ENCODE data around the gene GLO1. TPM values are rescaled to one million over a fixed set of nuclear protein-coding genes. Genes with fewer than 3 reads are reported as not detected.

The GLO1 gene
- polyA plus RNA-seq, 5 donors = 106 to 165 (median 133) TPM

GRCh38 chr6:38631186-38631783, 71.7 kb downstream of the GLO1 start:
- no peak for DNase-seq

Other genes with a start within 250 kb of the GLO1 start
- gene BTBD9, start 63.2 kb downstream of the GLO1 start, polyA plus RNA-seq (ENCODE audit: insufficient read depth in 1 of 5, insufficient read length in 5 of 5, low replicate concordance in 1 of 5) = 10 to 100 TPM; 12.3 to 16.6 (median 14.2) TPM
- gene DNAH8, start 12.2 kb upstream of the GLO1 start, polyA plus RNA-seq (ENCODE audit: insufficient read depth in 1 of 5, insufficient read length in 5 of 5, low replicate concordance in 1 of 5) = under 1 TPM; 0.03 to 0.26 (median 0.09) TPM

Measured in right lung (tissue), 5 donors.